Uterus (tissue), 4 donors: ENCODE results near the gene CAMK1D. TPM values are rescaled to one million over a fixed set of nuclear protein-coding genes. Genes with fewer than 3 reads are reported as not detected.

Experiments used
- DNase-seq, 2 donors: peaks; one replicate each; pipeline ENCODE4 v3.0.0-alpha.2; 2019 to 2020
- H3K27ac ChIP-seq, 2 donors: fragments of 200-600 bp; sonication (generic); 1 replicate in 1 of 2; 2 replicates in 1 of 2; pipeline ENCODE4 v1.5.1; 2016 to 2018
- H3K27me3 ChIP-seq, 2 donors: fragments of 200-600 bp; sonication (generic); one replicate each; pipeline ENCODE4 v1.5.1; 2018 to 2019; ENCODE audit warnings: control low read depth in 1 of 2
- H3K36me3 ChIP-seq, 2 donors: fragments of 200-600 bp; sonication (generic); one replicate each; pipeline ENCODE4 v1.5.1; 2019; ENCODE audit warnings: control low read depth in 1 of 2
- H3K4me1 ChIP-seq, 2 donors: fragments of 200-600 bp; sonication (generic); one replicate each; pipeline ENCODE4 v1.5.1; 2018 to 2019; ENCODE audit warnings: control low read depth in 1 of 2
- H3K4me3 ChIP-seq, 2 donors: fragments of 200-600 bp; sonication (generic); 1 replicate in 1 of 2; 2 replicates in 1 of 2; pipeline ENCODE4 v1.5.1; 2018 to 2019; ENCODE audit warnings: mild to moderate bottlenecking in 1 of 2
- H3K9me3 ChIP-seq, 2 donors: fragments of 200-600 bp; sonication (generic); one replicate each; pipeline ENCODE4 v1.5.1; 2019; ENCODE audit warnings: control low read depth in 1 of 2
- POLR2A ChIP-seq, 2 donors: fragments of 450-650 bp; IDR thresholded peaks; one replicate each; pipeline ENCODE4 v1.6.1; 2016; ENCODE audit warnings: antibody characterized with exemption in 2 of 2, mild to moderate bottlenecking in 1 of 2, moderate library complexity in 1 of 2
- intact Hi-C: fragments of 100-400 bp; cut with DNase I; formaldehyde crosslinking; loops from one replicate; pipeline ENCODE4 v1.15.1; 2023; ENCODE audit warnings: low total_unique reads
- total RNA-seq, 4 donors: library from RNA; depleted of rRNA in 3 of 4; stranded (reverse); fragments of >200 nt in 3 of 4; gene quantifications; one replicate each; pipeline versions ENCODE4 v1.1.0 to v1.2.4, GENCODE V29; 2014 to 2023
- TF ChIP-seq, protein P1 (sequence below), 4 experiments: fragments of 200-600 bp in 2 of 4; fragments of 450-650 bp in 2 of 4; sonication (generic) in 2 of 4; IDR thresholded peaks; one replicate each; pipeline ENCODE4 v1.5.1; 2016 to 2019; ENCODE audit warnings: antibody characterized with exemption in 4 of 4, mild to moderate bottlenecking in 2 of 4, moderate library complexity in 1 of 4
- donor health status: DM: yes; HTN: yes; CAD: no.

The CAMK1D gene
- total RNA-seq, 4 donors from 2014 or later: 3.5 to 48.4 (median 10.8) TPM

DNA sequence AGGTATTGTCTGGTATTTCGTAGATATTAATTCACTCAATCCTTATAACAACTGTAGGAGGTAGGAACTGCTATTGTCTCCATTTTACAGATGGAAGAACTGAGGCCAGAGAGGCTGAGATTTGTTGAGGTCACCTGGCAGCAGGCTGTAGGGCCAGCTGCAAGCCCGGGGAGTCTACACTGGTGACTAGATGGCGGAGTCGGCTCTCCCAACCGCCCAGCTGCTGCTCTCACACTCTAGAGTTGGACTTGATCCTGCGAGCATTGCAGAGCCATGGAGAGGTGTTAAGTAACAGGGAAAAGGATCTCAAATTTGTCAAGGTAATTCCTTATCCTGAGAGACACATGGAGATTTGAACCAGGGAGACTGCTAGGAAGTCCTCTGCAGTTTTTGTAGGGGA lies 124.1 kb downstream of the CAMK1D start:
- no peaks in the 10 kb centered on the region for H3K9me3 ChIP-seq
- H3K4me3 ChIP-seq: no peak overlapping the region
- H3K27ac ChIP-seq: no peak overlapping the region
- intact Hi-C loops: no loop called here
- TF ChIP-seq, protein P1, sequence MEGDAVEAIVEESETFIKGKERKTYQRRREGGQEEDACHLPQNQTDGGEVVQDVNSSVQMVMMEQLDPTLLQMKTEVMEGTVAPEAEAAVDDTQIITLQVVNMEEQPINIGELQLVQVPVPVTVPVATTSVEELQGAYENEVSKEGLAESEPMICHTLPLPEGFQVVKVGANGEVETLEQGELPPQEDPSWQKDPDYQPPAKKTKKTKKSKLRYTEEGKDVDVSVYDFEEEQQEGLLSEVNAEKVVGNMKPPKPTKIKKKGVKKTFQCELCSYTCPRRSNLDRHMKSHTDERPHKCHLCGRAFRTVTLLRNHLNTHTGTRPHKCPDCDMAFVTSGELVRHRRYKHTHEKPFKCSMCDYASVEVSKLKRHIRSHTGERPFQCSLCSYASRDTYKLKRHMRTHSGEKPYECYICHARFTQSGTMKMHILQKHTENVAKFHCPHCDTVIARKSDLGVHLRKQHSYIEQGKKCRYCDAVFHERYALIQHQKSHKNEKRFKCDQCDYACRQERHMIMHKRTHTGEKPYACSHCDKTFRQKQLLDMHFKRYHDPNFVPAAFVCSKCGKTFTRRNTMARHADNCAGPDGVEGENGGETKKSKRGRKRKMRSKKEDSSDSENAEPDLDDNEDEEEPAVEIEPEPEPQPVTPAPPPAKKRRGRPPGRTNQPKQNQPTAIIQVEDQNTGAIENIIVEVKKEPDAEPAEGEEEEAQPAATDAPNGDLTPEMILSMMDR (IDR thresholded peaks at IDR 0.05): no peak
- TF ChIP-seq POLR2A (IDR thresholded peaks at IDR 0.05): no peak
- DNase-seq: no peak
- no peaks in the 10 kb centered on the region for H3K36me3 ChIP-seq
- H3K27me3 ChIP-seq: no peaks in the 10 kb centered on the region
- no peaks in the 10 kb centered on the region for H3K4me1 ChIP-seq

DNA sequence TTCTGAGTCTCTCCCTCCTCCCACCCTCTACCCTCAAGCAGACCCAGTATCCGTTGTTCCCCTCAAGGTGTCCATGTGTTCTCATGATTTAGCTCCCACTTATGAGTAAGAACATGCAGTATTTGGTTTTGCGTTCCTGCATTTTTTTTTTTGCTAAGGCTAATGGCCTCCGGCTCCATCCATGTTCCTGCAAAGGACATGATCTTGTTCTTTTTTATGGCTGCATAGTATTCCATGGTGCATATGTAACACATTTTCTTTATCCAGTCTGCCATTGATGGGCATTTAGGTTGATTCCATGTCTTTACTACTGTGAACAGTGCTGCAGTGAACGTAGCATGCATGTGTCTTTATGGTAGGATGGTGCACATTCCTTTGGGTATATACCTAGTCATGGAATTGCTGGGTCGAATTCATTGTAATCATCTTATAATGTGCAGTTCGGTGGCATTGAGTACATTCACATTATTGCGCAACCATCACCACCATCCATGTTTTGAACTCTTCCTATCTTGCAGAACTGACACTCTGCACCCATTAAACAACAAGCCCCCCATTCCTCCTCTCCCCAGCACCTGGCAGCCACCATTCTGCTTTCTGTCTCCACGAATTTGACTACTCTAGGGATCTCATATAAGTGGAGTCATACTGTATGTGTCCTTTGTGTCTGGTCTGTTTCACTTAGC lies 125.5 kb downstream of the CAMK1D start:
- H3K27me3 ChIP-seq: no peaks in the 10 kb centered on the region
- intact Hi-C loops: no loop called here
- DNase-seq: no peak
- no peaks in the 10 kb centered on the region for H3K36me3 ChIP-seq
- no peaks in the 10 kb centered on the region for H3K9me3 ChIP-seq
- H3K4me3 ChIP-seq: no peak overlapping the region
- no peaks in the 10 kb centered on the region for H3K4me1 ChIP-seq
- H3K27ac ChIP-seq: no peak overlapping the region
- TF ChIP-seq, protein P1 (IDR thresholded peaks at IDR 0.05): no peak
- no peak for TF ChIP-seq POLR2A (IDR thresholded peaks at IDR 0.05)

DNA sequence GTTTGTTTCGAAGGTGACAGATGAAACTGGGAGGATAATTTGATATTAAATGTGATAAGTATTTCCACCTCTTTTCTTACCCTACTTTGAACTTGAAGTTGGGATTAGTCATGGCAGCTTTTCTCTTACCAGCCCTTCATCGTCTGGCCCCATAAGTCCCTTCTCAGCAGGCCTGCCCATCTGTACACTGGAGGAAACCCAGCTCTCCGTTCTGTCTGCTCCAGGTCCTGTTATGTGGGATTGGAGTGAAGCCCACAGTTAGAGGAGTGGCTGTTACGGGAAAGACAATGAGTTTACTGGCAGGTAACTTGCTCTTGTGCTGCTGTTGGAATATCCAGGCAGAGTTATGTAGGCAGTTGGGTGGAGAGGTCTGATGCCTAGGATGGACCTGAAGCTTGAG lies 127.3 kb downstream of the CAMK1D start:
- Histone ChIP-seq H3K36me3 (no peaks in the 10 kb centered on the region), H3K27me3 (no peaks in the 10 kb centered on the region), H3K4me3 (no peak overlapping the region), H3K27ac (no peak overlapping the region), H3K4me1 (no peaks in the 10 kb centered on the region), H3K9me3 (no peaks in the 10 kb centered on the region)
- no peak for TF ChIP-seq POLR2A (IDR thresholded peaks at IDR 0.05)
- TF ChIP-seq, protein P1 (IDR thresholded peaks at IDR 0.05): no peak
- DNase-seq: no peak
- intact Hi-C loops: no loop called here

DNA sequence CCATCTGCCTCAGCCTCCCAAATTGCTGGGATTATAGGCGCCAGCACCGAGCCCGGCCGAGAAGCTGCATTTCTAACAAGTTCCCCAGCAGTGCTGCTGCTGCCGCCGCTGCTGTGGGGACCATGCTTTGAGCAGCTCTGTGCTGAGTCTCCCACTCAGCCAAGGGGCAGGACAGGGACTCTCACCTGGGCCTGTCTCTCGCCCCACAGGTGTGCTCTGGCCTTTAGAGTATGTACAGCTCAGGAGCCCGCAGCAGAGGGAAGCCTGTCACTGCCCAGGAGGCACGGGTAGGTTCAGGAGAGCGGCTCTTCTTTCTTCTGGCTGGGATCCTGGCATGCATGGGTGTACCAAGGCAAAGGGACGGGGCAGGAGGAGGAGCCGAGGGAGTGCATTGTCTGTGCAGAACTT lies 130.1 kb downstream of the CAMK1D start:
- Histone ChIP-seq H3K4me3 (no peak overlapping the region), H3K27me3 (no peaks in the 10 kb centered on the region), H3K9me3 (no peaks in the 10 kb centered on the region), H3K27ac (no peak overlapping the region), H3K4me1 (no peaks in the 10 kb centered on the region), H3K36me3 (no peaks in the 10 kb centered on the region)
- TF ChIP-seq POLR2A (IDR thresholded peaks at IDR 0.05): no peak
- TF ChIP-seq, protein P1 (IDR thresholded peaks at IDR 0.05): no peak
- DNase-seq: no peak
- intact Hi-C loops: no loop called here

DNA sequence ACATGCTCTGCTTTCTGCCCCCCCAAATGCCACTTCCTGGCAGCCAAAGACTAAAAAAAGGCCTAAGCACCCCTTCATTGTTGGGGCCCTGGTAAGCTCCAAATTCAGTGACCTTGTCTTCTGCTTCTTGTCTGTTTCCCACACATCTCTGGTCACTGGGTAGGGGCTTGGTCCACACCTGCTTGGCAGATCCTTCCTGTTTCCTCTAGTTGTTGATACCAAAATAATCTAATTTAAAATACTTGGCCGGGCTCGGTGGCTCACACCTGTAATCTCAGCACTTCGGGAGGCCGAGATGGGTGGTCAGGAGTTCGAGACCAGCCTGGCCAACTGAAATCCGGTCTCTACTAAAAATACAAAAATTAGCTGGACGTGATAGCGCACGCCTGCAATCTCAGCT lies 130.6 kb downstream of the CAMK1D start:
- H3K36me3 ChIP-seq: no peaks in the 10 kb centered on the region
- H3K4me1 ChIP-seq: no peaks in the 10 kb centered on the region
- TF ChIP-seq POLR2A (IDR thresholded peaks at IDR 0.05): no peak
- TF ChIP-seq, protein P1 (IDR thresholded peaks at IDR 0.05): no peak
- H3K4me3 ChIP-seq: no peak overlapping the region
- no peak overlapping the region for H3K27ac ChIP-seq
- no peaks in the 10 kb centered on the region for H3K27me3 ChIP-seq
- intact Hi-C loops: no loop called here
- no peak for DNase-seq
- no peaks in the 10 kb centered on the region for H3K9me3 ChIP-seq
